K562 (cell line): ENCODE measurements around the gene METTL15. TPM values are rescaled to one million over a fixed set of nuclear protein-coding genes. Genes with fewer than 3 reads are reported as not detected.

Experiments
- CHD1 ChIP-seq: fragments of 200-600 bp; sonication (generic); IDR thresholded peaks from one replicate; pipeline ENCODE4 v1.6.1; 2012; ENCODE audit warnings: mild to moderate bottlenecking, moderate library complexity, low read length, inconsistent platforms
- CUX1 ChIP-seq: fragments of 200-800 bp; sonication (Bioruptor generic); IDR thresholded peaks from 2 replicates; pipeline ENCODE4 v1.6.1; 2016; ENCODE audit warnings: missing genetic modification characterization, missing compliant biosample characterization
- ELF1 ChIP-seq: fragments of 200-800 bp; sonication (Bioruptor generic); IDR thresholded peaks from 2 replicates; pipeline ENCODE4 v1.6.1; 2016; ENCODE audit warnings: missing genetic modification characterization, missing compliant biosample characterization
- ETV5 ChIP-seq: sonication (generic); formaldehyde crosslinking; IDR thresholded peaks from 2 replicates; pipeline ENCODE4 v1.4.0; 2020; ENCODE audit warnings: low read depth, mild to moderate bottlenecking, missing genetic modification reagents
- EZH2 ChIP-seq: IDR thresholded peaks from 2 replicates; pipeline ENCODE4 v1.6.1; 2012; ENCODE audit warnings: low read depth, mild to moderate bottlenecking, inconsistent platforms, low read length, borderline replicate concordance
- GTF2E2 ChIP-seq: fragments of 200-800 bp; sonication (Bioruptor generic); IDR thresholded peaks from 2 replicates; pipeline ENCODE4 v1.6.1; 2016; ENCODE audit warnings: missing genetic modification characterization, missing compliant biosample characterization
- HIVEP1 ChIP-seq: fragments of 250-450 bp; sonication (Bioruptor Pico); IDR thresholded peaks from 2 replicates; pipeline ENCODE4 v1.4.0; 2020; ENCODE audit warnings: mild to moderate bottlenecking
- JUN ChIP-seq, 2 experiments: sonication (generic) in 1 of 2; formaldehyde crosslinking in 1 of 2; IDR thresholded peaks; 2 replicates each; pipeline versions ENCODE4 v1.6.1 to v1.8.0; 2012 to 2022; ENCODE audit warnings: borderline replicate concordance in 2 of 2, mild to moderate bottlenecking in 2 of 2, improper control_type of control experiment in 1 of 2, low read depth in 1 of 2, low read length in 1 of 2, missing genetic modification reagents in 1 of 2
- MAFK ChIP-seq: IDR thresholded peaks from 2 replicates; pipeline ENCODE4 v1.6.1; 2011; ENCODE audit warnings: low read length, improper control_type of control experiment
- MTA3 ChIP-seq: fragments of 450-650 bp; formaldehyde crosslinking; IDR thresholded peaks from 2 replicates; pipeline ENCODE4 v1.6.1; 2017; ENCODE audit warnings: mild to moderate bottlenecking, borderline replicate concordance
- NCOA4 ChIP-seq: fragments of 450-650 bp; IDR thresholded peaks from 2 replicates; pipeline ENCODE4 v1.6.1; 2018; ENCODE audit warnings: mild to moderate bottlenecking; ENCODE audit not compliant: partially characterized antibody
- PPARD ChIP-seq: fragments of 250-450 bp; sonication (Bioruptor Pico); IDR thresholded peaks from 2 replicates; pipeline ENCODE4 v1.8.0; 2022; ENCODE audit warnings: inconsistent platforms, mild to moderate bottlenecking, moderate library complexity
- RBM25 ChIP-seq: fragments of 200-400 bp; formaldehyde crosslinking; IDR thresholded peaks from 2 replicates; pipeline ENCODE4 v1.6.1; 2018; ENCODE audit warnings: low read length, low read depth, moderate library complexity; ENCODE audit not compliant: severe bottlenecking
- SMAD2 ChIP-seq: fragments of 150-350 bp; IDR thresholded peaks from 2 replicates; pipeline ENCODE4 v1.6.1; 2014; ENCODE audit warnings: low read depth, mild to moderate bottlenecking, low read length
- TAL1 ChIP-seq: fragments of 450-650 bp; IDR thresholded peaks from 2 replicates; pipeline ENCODE4 v1.6.1; 2016; ENCODE audit warnings: mild to moderate bottlenecking
- TCFL5 ChIP-seq: fragments of 250-450 bp; sonication (Bioruptor Pico); conservative IDR thresholded peaks from 2 replicates; pipeline ENCODE4 v1.6.1; 2021; ENCODE audit warnings: mild to moderate bottlenecking, moderate library complexity, matching md5 sums
- ZNF140 ChIP-seq: fragments of 250-450 bp; sonication (Bioruptor Pico); IDR thresholded peaks from 2 replicates; pipeline ENCODE4 v1.8.0; 2021; ENCODE audit warnings: moderate library complexity, mild to moderate bottlenecking, inconsistent platforms
- ZNF707 ChIP-seq: fragments of 250-450 bp; sonication (Bioruptor Pico); conservative IDR thresholded peaks from 2 replicates; pipeline ENCODE4 v1.8.0; 2022; ENCODE audit warnings: inconsistent platforms, mild to moderate bottlenecking, moderate library complexity
- polyA plus RNA-seq, 8 experiments: library from polyadenylated mRNA; depleted of rRNA in 4 of 8; stranded (reverse) in 5 of 8; unstranded in 3 of 8; fragments of >200 nt; fragmentation: Nextera tagmentation in 2 of 8; fragmentation: Illumina TruSeq in 1 of 8; extraction: Ambion mirVana in 2 of 8; extraction: Trizol in 1 of 8; gene quantifications; 2 replicates each; pipeline versions ENCODE4 v1.2.1 to v1.2.3, GENCODE V29; 2011 to 2014; ENCODE audit warnings: inconsistent platforms in 1 of 8, missing spikeins in 1 of 8
- total RNA-seq, 7 experiments: library from RNA; depleted of rRNA in 6 of 7; stranded (reverse); fragments of >200 nt in 6 of 7; fragmentation: Illumina TruSeq in 2 of 7; extraction: Trizol in 2 of 7; gene quantifications; 2 replicates each; pipeline versions ENCODE4 v1.2.1 to v1.2.3, GENCODE V29; 2011 to 2021; ENCODE audit warnings: low replicate concordance in 1 of 7
- TF ChIP-seq, protein P1 (sequence below): fragments of 250-450 bp; sonication (Bioruptor Pico); IDR thresholded peaks from 2 replicates; pipeline ENCODE4 v1.8.0; 2021; ENCODE audit warnings: moderate library complexity, mild to moderate bottlenecking, inconsistent platforms

The METTL15 gene
- total and polyA plus RNA-seq, 9 of the 15 experiments (the other 6 are each of a cell fraction or from before 2014, with no cell fraction given) = 10.7 to 21.7 (median 15.9) TPM

DNA sequence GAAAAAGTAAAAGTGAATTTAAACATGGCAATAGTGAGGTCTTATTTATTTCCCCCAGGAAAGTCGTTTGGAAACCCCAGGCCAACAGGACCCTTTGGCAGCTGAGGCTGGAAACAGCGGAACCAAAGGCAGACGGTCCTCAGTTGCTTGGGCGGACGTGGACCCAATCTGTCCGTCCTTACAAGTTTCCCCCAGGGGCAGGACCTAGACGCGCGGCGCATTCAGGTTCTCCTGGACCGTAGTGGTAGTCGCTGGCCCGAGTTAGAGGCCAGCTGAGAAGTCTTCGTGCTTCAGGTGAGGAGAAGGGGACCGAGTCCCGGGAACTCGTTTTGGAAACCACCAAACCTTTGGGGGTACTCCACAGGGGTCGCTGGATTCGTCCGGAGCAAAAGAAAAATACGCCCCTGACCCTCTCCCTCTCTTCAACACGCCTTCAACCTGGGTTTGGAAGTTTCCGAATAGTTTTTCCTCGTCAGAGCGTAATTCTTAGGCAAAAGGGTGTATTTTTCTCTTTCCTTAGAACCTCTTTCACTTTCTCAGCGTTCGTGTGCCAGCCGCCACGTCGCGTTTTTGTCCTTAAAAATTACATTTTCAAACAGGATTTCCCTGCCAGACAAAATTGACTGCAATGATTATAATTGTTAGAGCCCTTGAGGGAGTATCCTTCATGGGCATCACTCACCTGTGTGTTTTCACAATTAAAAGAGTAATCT lies 2.1 kb downstream of the METTL15 start (continued):
- TF ChIP-seq JUN (IDR thresholded peaks at IDR 0.05; ENCODE audit: borderline replicate concordance, low read depth, low read length) = peak; percentile 46; the same call in 1 of the 2 replicates
- no peak for TF ChIP-seq JUN (CRISPR knock-in tag; IDR thresholded peaks at IDR 0.05; ENCODE audit: borderline replicate concordance)
- no peak for TF ChIP-seq GTF2E2 (tag)
- no peak for TF ChIP-seq TCFL5 (CRISPR knock-in tag)
- no peak for TF ChIP-seq PPARD (CRISPR knock-in tag)
- no peak for TF ChIP-seq ELF1
- no peak for TF ChIP-seq EZH2
- TF ChIP-seq SMAD2 = no peak
- TF ChIP-seq, protein P1, sequence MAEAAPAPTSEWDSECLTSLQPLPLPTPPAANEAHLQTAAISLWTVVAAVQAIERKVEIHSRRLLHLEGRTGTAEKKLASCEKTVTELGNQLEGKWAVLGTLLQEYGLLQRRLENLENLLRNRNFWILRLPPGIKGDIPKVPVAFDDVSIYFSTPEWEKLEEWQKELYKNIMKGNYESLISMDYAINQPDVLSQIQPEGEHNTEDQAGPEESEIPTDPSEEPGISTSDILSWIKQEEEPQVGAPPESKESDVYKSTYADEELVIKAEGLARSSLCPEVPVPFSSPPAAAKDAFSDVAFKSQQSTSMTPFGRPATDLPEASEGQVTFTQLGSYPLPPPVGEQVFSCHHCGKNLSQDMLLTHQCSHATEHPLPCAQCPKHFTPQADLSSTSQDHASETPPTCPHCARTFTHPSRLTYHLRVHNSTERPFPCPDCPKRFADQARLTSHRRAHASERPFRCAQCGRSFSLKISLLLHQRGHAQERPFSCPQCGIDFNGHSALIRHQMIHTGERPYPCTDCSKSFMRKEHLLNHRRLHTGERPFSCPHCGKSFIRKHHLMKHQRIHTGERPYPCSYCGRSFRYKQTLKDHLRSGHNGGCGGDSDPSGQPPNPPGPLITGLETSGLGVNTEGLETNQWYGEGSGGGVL (CRISPR knock-in tag) = no peak
- peak; percentile 21; the same call in 1 of the 2 replicates for TF ChIP-seq MAFK
- TF ChIP-seq RBM25 = no peak
- TF ChIP-seq MTA3 = peak; percentile 85
- TF ChIP-seq ZNF140 = no peak
- TF ChIP-seq ETV5 = no peak
- TF ChIP-seq HIVEP1 (CRISPR knock-in tag) = no peak
- no peak for TF ChIP-seq TAL1
- TF ChIP-seq CHD1 = no peak
- TF ChIP-seq NCOA4 = no peak
- TF ChIP-seq CUX1 (CRISPR knock-in tag) = no peak
- TF ChIP-seq ZNF707 (CRISPR knock-in tag) = no peak
